AG04449 (cell line): ENCODE data around the gene DMD.

Source experiments
- CTCF ChIA-PET: fragments of 350-600 bp; formaldehyde crosslinking; extraction: SDS; loops from one replicate; lab custom pipeline; 2021; ENCODE audit warnings: antibody characterized with exemption; lab: Yijun Ruan, JAX
- POLR2A ChIA-PET: fragments of 400-600, 350-600 bp; formaldehyde crosslinking; extraction: SDS; loops from one replicate; lab custom pipeline; 2020; ENCODE audit warnings: antibody characterized with exemption, inconsistent platforms; lab: Yijun Ruan, JAX
- DNase-seq: peaks from one replicate; pipeline ENCODE4 v3.0.0-alpha.2; 2010; ENCODE audit warnings: low read depth, low spot score
- H3K4me3 ChIP-seq: 2 replicates; pipeline ENCODE4 v1.5.1; 2011; ENCODE audit warnings: low read depth, mild to moderate bottlenecking, control low read depth, low read length
- CTCF ChIP-seq: IDR thresholded peaks from one replicate; pipeline ENCODE4 v1.5.1; 2011; ENCODE audit warnings: mild to moderate bottlenecking, moderate library complexity, low read length, control low read depth, inconsistent platforms; ENCODE audit not compliant: insufficient read depth; ENCODE audit errors: missing control alignments

Gene DMD

GRCh38 chrX:31521941-31522340, 1689.4 kb downstream of the DMD start:
- CTCF ChIA-PET = no interaction called here

GRCh38 chrX:31516527-31516926, 1694.8 kb downstream of the DMD start:
- TF ChIP-seq CTCF = no peak
- ChIA-PET CTCF (no interaction called here), POLR2A (no interaction called here)
- DNase-seq = no peak
- no peak overlapping the region for H3K4me3 ChIP-seq

More at GRCh38 chrX:31521941-31522340, 1689.4 kb downstream of the DMD start:
- POLR2A ChIA-PET = no interaction called here
- no peak for DNase-seq
- no peak for TF ChIP-seq CTCF
- H3K4me3 ChIP-seq = no peak overlapping the region

GRCh38 chrX:31508338-31508737, 1703.0 kb downstream of the DMD start:
- ChIA-PET CTCF (no interaction called here), POLR2A (no interaction called here)
- DNase-seq = no peak
- no peak overlapping the region for H3K4me3 ChIP-seq
- TF ChIP-seq CTCF = no peak

GRCh38 chrX:31506928-31507327, 1704.4 kb downstream of the DMD start:
- CTCF ChIA-PET = no interaction called here
- no peak for TF ChIP-seq CTCF

GRCh38 chrX:31506360-31506759, 1705.0 kb downstream of the DMD start:
- POLR2A ChIA-PET = no interaction called here
- no peak for DNase-seq
- TF ChIP-seq CTCF = no peak
- CTCF ChIA-PET = no interaction called here
- no peak overlapping the region for H3K4me3 ChIP-seq

More at GRCh38 chrX:31506928-31507327, 1704.4 kb downstream of the DMD start:
- POLR2A ChIA-PET = no interaction called here
- no peak overlapping the region for H3K4me3 ChIP-seq
- DNase-seq = no peak

- DNase-seq = peak; percentile 31
- no peak for TF ChIP-seq CTCF
- CTCF ChIA-PET = no interaction called here
- no peak overlapping the region for H3K4me3 ChIP-seq
- POLR2A ChIA-PET = no interaction called here
Observed at GRCh38 chrX:31500921-31501320, 1710.4 kb downstream of the DMD start.
